ENCODE results near the gene BLM.

The BLM gene

GRCh38 chr15:90697175-90697574 is 20.0 kb upstream of the BLM start:
- H3K27ac ChIP-seq (ENCODE audit: low read length) = no peak overlapping the region
- no peaks in the 10 kb centered on the region for H3K9me3 ChIP-seq (ENCODE audit: control insufficient read depth, low read depth, low read length)
- H3K27me3 ChIP-seq (ENCODE audit: control insufficient read depth, insufficient read depth, low read length) = no peaks in the 10 kb centered on the region
- H3K36me3 ChIP-seq (ENCODE audit: control insufficient read depth, low read depth, low read length) = no peaks in the 10 kb centered on the region
- H3K4me1 ChIP-seq (ENCODE audit: control insufficient read depth, low read depth, low read length) = no peaks in the 10 kb centered on the region
- no peak overlapping the region for H3K4me3 ChIP-seq (ENCODE audit: low read length)
- no peak overlapping the region for H3K9ac ChIP-seq (ENCODE audit: low read length)

GRCh38 chr15:90698629-90699028 is 18.5 kb upstream of the BLM start:
- H3K9me3 ChIP-seq (ENCODE audit: control insufficient read depth, low read depth, low read length) = no peaks in the 10 kb centered on the region
- H3K27ac ChIP-seq (ENCODE audit: low read length) = no peak overlapping the region
- no peak overlapping the region for H3K4me3 ChIP-seq (ENCODE audit: low read length)
- H3K4me1 ChIP-seq (ENCODE audit: control insufficient read depth, low read depth, low read length) = no peaks in the 10 kb centered on the region
- H3K36me3 ChIP-seq (ENCODE audit: control insufficient read depth, low read depth, low read length) = no peaks in the 10 kb centered on the region
- H3K9ac ChIP-seq (ENCODE audit: low read length) = no peak overlapping the region
- no peaks in the 10 kb centered on the region for H3K27me3 ChIP-seq (ENCODE audit: control insufficient read depth, insufficient read depth, low read length)

- Histone ChIP-seq H3K36me3 (ENCODE audit: control insufficient read depth, low read depth, low read length) (no peaks in the 10 kb centered on the region), H3K27ac (ENCODE audit: low read length) (no peak overlapping the region), H3K4me1 (ENCODE audit: control insufficient read depth, low read depth, low read length) (no peaks in the 10 kb centered on the region), H3K9me3 (ENCODE audit: control insufficient read depth, low read depth, low read length) (no peaks in the 10 kb centered on the region), H3K4me3 (ENCODE audit: low read length) (no peak overlapping the region), H3K27me3 (ENCODE audit: control insufficient read depth, insufficient read depth, low read length) (no peaks in the 10 kb centered on the region), H3K9ac (ENCODE audit: low read length) (no peak overlapping the region)
These were observed 16.1 kb upstream of the BLM start for GRCh38 chr15:90701048-90701447.

- no peaks in the 10 kb centered on the region for H3K36me3 ChIP-seq (ENCODE audit: control insufficient read depth, low read depth, low read length)
- H3K27ac ChIP-seq (ENCODE audit: low read length) = no peak overlapping the region
- H3K4me1 ChIP-seq (ENCODE audit: control insufficient read depth, low read depth, low read length) = no peaks in the 10 kb centered on the region
- H3K9me3 ChIP-seq (ENCODE audit: control insufficient read depth, low read depth, low read length) = no peaks in the 10 kb centered on the region
- no peak overlapping the region for H3K4me3 ChIP-seq (ENCODE audit: low read length)
- H3K27me3 ChIP-seq (ENCODE audit: control insufficient read depth, insufficient read depth, low read length) = no peaks in the 10 kb centered on the region
- H3K9ac ChIP-seq (ENCODE audit: low read length) = no peak overlapping the region
These were observed 15.1 kb upstream of the BLM start for GRCh38 chr15:90701880-90702630.

GRCh38 chr15:90703455-90703854 is 13.7 kb upstream of the BLM start:
- Histone ChIP-seq H3K9ac (ENCODE audit: low read length) (no peak overlapping the region), H3K4me3 (ENCODE audit: low read length) (no peak overlapping the region), H3K36me3 (ENCODE audit: control insufficient read depth, low read depth, low read length) (no peaks in the 10 kb centered on the region), H3K4me1 (ENCODE audit: control insufficient read depth, low read depth, low read length) (no peaks in the 10 kb centered on the region), H3K27ac (ENCODE audit: low read length) (no peak overlapping the region), H3K9me3 (ENCODE audit: control insufficient read depth, low read depth, low read length) (no peaks in the 10 kb centered on the region), H3K27me3 (ENCODE audit: control insufficient read depth, insufficient read depth, low read length) (no peaks in the 10 kb centered on the region)

- H3K36me3 ChIP-seq (ENCODE audit: control insufficient read depth, low read depth, low read length) = no peaks in the 10 kb centered on the region
- H3K9me3 ChIP-seq (ENCODE audit: control insufficient read depth, low read depth, low read length) = no peaks in the 10 kb centered on the region
- H3K4me1 ChIP-seq (ENCODE audit: control insufficient read depth, low read depth, low read length) = no peaks in the 10 kb centered on the region
- H3K27ac ChIP-seq (ENCODE audit: low read length) = no peak overlapping the region
- H3K27me3 ChIP-seq (ENCODE audit: control insufficient read depth, insufficient read depth, low read length) = no peaks in the 10 kb centered on the region
- no peak overlapping the region for H3K9ac ChIP-seq (ENCODE audit: low read length)
- no peak overlapping the region for H3K4me3 ChIP-seq (ENCODE audit: low read length)
These were observed 11.9 kb upstream of the BLM start for GRCh38 chr15:90705212-90705611.

GRCh38 chr15:90706394-90707327 is 10.5 kb upstream of the BLM start:
- Histone ChIP-seq H3K27ac (ENCODE audit: low read length) (no peak overlapping the region), H3K9me3 (ENCODE audit: control insufficient read depth, low read depth, low read length) (no peaks in the 10 kb centered on the region), H3K36me3 (ENCODE audit: control insufficient read depth, low read depth, low read length) (no peaks in the 10 kb centered on the region), H3K4me3 (ENCODE audit: low read length) (no peak overlapping the region), H3K4me1 (ENCODE audit: control insufficient read depth, low read depth, low read length) (no peaks in the 10 kb centered on the region), H3K27me3 (ENCODE audit: control insufficient read depth, insufficient read depth, low read length) (no peaks in the 10 kb centered on the region), H3K9ac (ENCODE audit: low read length) (no peak overlapping the region)

- no peak overlapping the region for H3K27ac ChIP-seq (ENCODE audit: low read length)
- no peak overlapping the region for H3K9ac ChIP-seq (ENCODE audit: low read length)
- no peaks in the 10 kb centered on the region for H3K27me3 ChIP-seq (ENCODE audit: control insufficient read depth, insufficient read depth, low read length)
- H3K9me3 ChIP-seq (ENCODE audit: control insufficient read depth, low read depth, low read length) = no peaks in the 10 kb centered on the region
- H3K4me3 ChIP-seq (ENCODE audit: low read length) = no peak overlapping the region
- H3K36me3 ChIP-seq (ENCODE audit: control insufficient read depth, low read depth, low read length) = no peaks in the 10 kb centered on the region
- H3K4me1 ChIP-seq (ENCODE audit: control insufficient read depth, low read depth, low read length) = no peaks in the 10 kb centered on the region
These were observed 9.7 kb upstream of the BLM start for GRCh38 chr15:90707489-90707888.

- no peak overlapping the region for H3K27ac ChIP-seq (ENCODE audit: low read length)
- H3K27me3 ChIP-seq (ENCODE audit: control insufficient read depth, insufficient read depth, low read length) = no peaks in the 10 kb centered on the region
- no peak overlapping the region for H3K9ac ChIP-seq (ENCODE audit: low read length)
These were observed 8.6 kb upstream of the BLM start for GRCh38 chr15:90708516-90708915.

GRCh38 chr15:90709278-90709677 is 7.9 kb upstream of the BLM start:
- Histone ChIP-seq H3K27ac (ENCODE audit: low read length) (no peak overlapping the region), H3K4me1 (ENCODE audit: control insufficient read depth, low read depth, low read length) (no peaks in the 10 kb centered on the region), H3K4me3 (ENCODE audit: low read length) (no peak overlapping the region), H3K9ac (ENCODE audit: low read length) (no peak overlapping the region), H3K9me3 (ENCODE audit: control insufficient read depth, low read depth, low read length) (no peaks in the 10 kb centered on the region), H3K27me3 (ENCODE audit: control insufficient read depth, insufficient read depth, low read length) (no peaks in the 10 kb centered on the region), H3K36me3 (ENCODE audit: control insufficient read depth, low read depth, low read length) (no peaks in the 10 kb centered on the region)

More at GRCh38 chr15:90708516-90708915, 8.6 kb upstream of the BLM start:
- Histone ChIP-seq H3K9me3 (ENCODE audit: control insufficient read depth, low read depth, low read length) (no peaks in the 10 kb centered on the region), H3K4me1 (ENCODE audit: control insufficient read depth, low read depth, low read length) (no peaks in the 10 kb centered on the region), H3K4me3 (ENCODE audit: low read length) (no peak overlapping the region), H3K36me3 (ENCODE audit: control insufficient read depth, low read depth, low read length) (no peaks in the 10 kb centered on the region)

- no peaks in the 10 kb centered on the region for H3K27me3 ChIP-seq (ENCODE audit: control insufficient read depth, insufficient read depth, low read length)
- H3K36me3 ChIP-seq (ENCODE audit: control insufficient read depth, low read depth, low read length) = no peaks in the 10 kb centered on the region
- H3K9me3 ChIP-seq (ENCODE audit: control insufficient read depth, low read depth, low read length) = no peaks in the 10 kb centered on the region
- H3K4me1 ChIP-seq (ENCODE audit: control insufficient read depth, low read depth, low read length) = no peaks in the 10 kb centered on the region
- H3K4me3 ChIP-seq (ENCODE audit: low read length) = no peak overlapping the region
- no peak overlapping the region for H3K9ac ChIP-seq (ENCODE audit: low read length)
- no peak overlapping the region for H3K27ac ChIP-seq (ENCODE audit: low read length)
These were observed 6.6 kb upstream of the BLM start for GRCh38 chr15:90710436-90711027.
